Lower lobe of right lung (tissue), 2 donors: ENCODE measurements around the gene LARP1. TPM values are rescaled to one million over a fixed set of nuclear protein-coding genes. Genes with fewer than 3 reads are reported as not detected.

Experiments used
- ATAC-seq, 2 donors: fragments of 200-7000 bp; cut with Tn5 transposase; one replicate each; pipeline ENCODE4 v1.9.1; 2020 to 2022; ENCODE audit warnings: mild to moderate bottlenecking in 2 of 2, moderate library complexity in 2 of 2
- DNase-seq: peaks from one replicate; pipeline ENCODE4 v3.0.0-alpha.2; 2020
- H3K27ac ChIP-seq: fragments of 200-600 bp; one replicate; pipeline ENCODE4 v1.8.0; 2022
- H3K27me3 ChIP-seq: fragments of 200-600 bp; one replicate; pipeline ENCODE4 v1.8.0; 2022; ENCODE audit warnings: low read depth
- H3K36me3 ChIP-seq: fragments of 200-600 bp; one replicate; pipeline ENCODE4 v1.8.0; 2022; ENCODE audit warnings: mild to moderate bottlenecking
- H3K4me1 ChIP-seq: fragments of 200-600 bp; one replicate; pipeline ENCODE4 v1.8.0; 2022
- H3K4me3 ChIP-seq: fragments of 200-600 bp; one replicate; pipeline ENCODE4 v1.8.0; 2022; ENCODE audit warnings: mild to moderate bottlenecking
- H3K9me3 ChIP-seq: fragments of 200-600 bp; one replicate; pipeline ENCODE4 v1.8.0; 2022
- CTCF ChIP-seq: fragments of 200-600 bp; IDR thresholded peaks from one replicate; pipeline ENCODE4 v1.8.0; 2022; ENCODE audit warnings: antibody characterized with exemption, mild to moderate bottlenecking
- intact Hi-C: fragments of 100-400 bp; cut with DNase I; formaldehyde crosslinking; loops from one replicate; pipeline ENCODE4 v1.11.0; 2022
- total RNA-seq: library from RNA; stranded (reverse); fragmentation: NEBNext Ultra II Directional; extraction: Animal tissue kit (Norgen Biotek cat#: 25700); gene quantifications from one replicate; pipeline ENCODE4 v1.2.1, GENCODE V29; 2021
- donor health status: DM: no; HTN: yes; CAD: no; lungs with severe emphysema.

The LARP1 gene
- total RNA-seq, 1 donor from 2014 or later, result 143 TPM

- TF ChIP-seq CTCF, result no peak
- Histone ChIP-seq H3K36me3 (no peaks in the 10 kb centered on the region), H3K4me1 (peaks cover 74% of the 10 kb centered on the region), H3K27me3 (no peaks in the 10 kb centered on the region), H3K9me3 (no peaks in the 10 kb centered on the region), H3K4me3 (no peak overlapping the region), H3K27ac (no peak overlapping the region)
- DNase-seq, result no peak
- intact Hi-C loops, result no loop called here
- peak in 1 of 2 donors; percentile 6 for ATAC-seq
Measured at GRCh38 chr5:154766558-154767281, 11.5 kb downstream of the LARP1 start.

GRCh38 chr5:154767576-154767975 is 12.4 kb downstream of the LARP1 start:
- intact Hi-C loops, result no loop called here

GRCh38 chr5:154768207-154768606 is 13.0 kb downstream of the LARP1 start:
- Histone ChIP-seq H3K27ac (no peak overlapping the region), H3K27me3 (no peaks in the 10 kb centered on the region), H3K36me3 (no peaks in the 10 kb centered on the region), H3K4me1 (peaks cover 74% of the 10 kb centered on the region), H3K4me3 (no peak overlapping the region), H3K9me3 (no peaks in the 10 kb centered on the region)
- no peak for ATAC-seq
- no peak for TF ChIP-seq CTCF
- intact Hi-C loops, result no loop called here
- DNase-seq, result no peak

More at GRCh38 chr5:154767576-154767975, 12.4 kb downstream of the LARP1 start:
- ATAC-seq (no peak), DNase-seq (no peak)
- H3K36me3 ChIP-seq, result no peaks in the 10 kb centered on the region
- no peak overlapping the region for H3K4me3 ChIP-seq
- H3K9me3 ChIP-seq, result no peaks in the 10 kb centered on the region
- H3K4me1 ChIP-seq, result peaks cover 71% of the 10 kb centered on the region
- H3K27ac ChIP-seq, result no peak overlapping the region
- no peaks in the 10 kb centered on the region for H3K27me3 ChIP-seq
- no peak for TF ChIP-seq CTCF

DNA sequence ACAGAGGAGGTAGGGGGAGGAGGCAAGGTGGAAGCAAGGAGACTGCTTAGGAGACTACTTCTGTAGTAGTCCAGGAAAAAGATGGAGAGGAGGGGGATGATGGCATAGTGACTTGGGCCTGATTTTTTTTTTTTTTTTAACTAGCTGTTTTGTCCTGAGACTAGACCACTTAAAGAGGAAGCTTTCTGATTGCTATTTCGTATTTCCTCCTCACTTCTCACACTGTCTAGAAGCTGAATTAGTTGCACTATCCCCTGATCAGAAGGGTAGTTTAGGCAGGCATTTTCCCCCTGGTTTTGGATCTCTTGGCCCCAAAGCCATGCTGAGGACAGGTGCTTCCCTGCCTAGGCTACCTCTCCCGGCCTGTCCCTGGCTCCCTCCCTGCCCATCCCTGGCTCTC is 14.9 kb downstream of the LARP1 start:
- H3K9me3 ChIP-seq, result no peaks in the 10 kb centered on the region
- no peaks in the 10 kb centered on the region for H3K27me3 ChIP-seq
- DNase-seq, result no peak
- no peak overlapping the region for H3K27ac ChIP-seq
- H3K4me3 ChIP-seq, result no peak overlapping the region
- TF ChIP-seq CTCF, result no peak
- H3K4me1 ChIP-seq, result peaks cover 70% of the 10 kb centered on the region
- no peaks in the 10 kb centered on the region for H3K36me3 ChIP-seq
- no peak for ATAC-seq
- intact Hi-C loops, result no loop called here

GRCh38 chr5:154771383-154771901 is 16.3 kb downstream of the LARP1 start:
- Histone ChIP-seq H3K4me3 (no peak overlapping the region), H3K4me1 (peaks cover 70% of the 10 kb centered on the region), H3K27me3 (no peaks in the 10 kb centered on the region), H3K27ac (no peak overlapping the region), H3K9me3 (no peaks in the 10 kb centered on the region), H3K36me3 (no peaks in the 10 kb centered on the region)
- ATAC-seq, result peak in 1 of 2 donors; percentile 45
- no peak for DNase-seq
- TF ChIP-seq CTCF, result no peak
- intact Hi-C loops, result no loop called here
